HG03159 (cell line): Measurements from ENCODE around the gene YEATS4.

Source experiments
- ATAC-seq: cut with Tn5 transposase; IDR thresholded peaks from one replicate; pipeline ENCODE4 v1.9.1; 2021; ENCODE audit warnings: mild to moderate bottlenecking, moderate library complexity; ENCODE audit not compliant: unreplicated experiment

Gene YEATS4

DNA sequence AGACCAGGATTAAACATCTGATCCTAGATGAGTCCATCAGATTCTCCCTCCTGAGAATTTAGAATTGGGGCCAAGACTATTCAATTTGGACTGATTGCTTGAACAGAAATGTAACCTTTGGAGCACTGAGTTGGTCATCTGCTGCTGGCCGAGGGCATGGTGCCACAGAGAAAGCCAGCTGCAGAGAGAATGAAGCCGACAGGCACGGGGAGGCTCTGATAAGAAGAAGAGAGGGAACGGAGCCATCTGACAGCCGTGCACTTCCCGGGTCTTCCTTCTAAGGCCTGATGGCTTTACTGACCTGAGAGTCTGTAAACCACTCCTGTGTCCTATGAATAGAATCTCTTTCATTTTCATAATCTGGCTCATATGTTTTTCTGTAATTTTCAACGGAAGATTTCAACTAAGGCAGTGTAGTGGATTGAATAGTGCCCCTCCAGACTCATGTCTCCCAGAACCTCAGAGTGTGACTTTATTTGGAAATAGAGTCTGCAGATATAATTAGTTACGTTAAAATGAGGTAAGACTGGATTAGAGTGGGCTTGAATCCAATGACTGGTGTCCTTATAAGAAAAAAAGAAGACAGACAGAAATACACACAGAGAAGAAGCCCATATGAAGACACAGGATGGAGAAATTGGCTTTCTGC, 71.5 kb downstream of the YEATS4 start:
- no peak for ATAC-seq

DNA sequence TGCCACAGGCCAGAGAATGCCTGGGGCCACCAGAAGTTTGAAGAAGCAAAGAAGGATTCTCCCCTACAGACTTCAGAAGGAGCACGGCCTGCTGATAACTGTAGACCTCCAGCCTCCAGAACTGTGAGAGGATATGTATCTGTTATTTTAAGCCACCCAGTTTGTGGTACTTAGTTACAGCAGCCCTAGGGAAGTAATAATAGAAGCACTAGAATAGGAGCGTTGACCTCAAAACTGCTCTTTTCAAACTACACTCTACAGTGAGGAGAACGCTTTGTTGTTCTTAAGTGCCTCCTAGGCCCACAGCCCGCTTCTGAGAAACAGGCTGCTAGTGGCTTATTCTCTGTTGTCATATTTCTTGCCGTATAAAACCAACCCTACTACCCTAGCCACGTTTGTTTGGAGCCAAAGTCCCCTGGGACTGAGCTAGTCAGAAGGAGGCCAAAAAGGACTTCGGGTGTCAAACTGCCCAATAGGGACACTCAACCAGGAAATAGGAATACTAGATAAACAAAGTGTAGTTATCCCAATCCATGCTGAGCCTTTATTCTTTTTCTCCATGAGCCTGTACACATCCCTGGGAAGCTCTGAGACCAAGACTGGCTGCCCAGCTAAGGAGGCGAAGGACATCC, 72.2 kb downstream of the YEATS4 start:
- ATAC-seq = no peak

DNA sequence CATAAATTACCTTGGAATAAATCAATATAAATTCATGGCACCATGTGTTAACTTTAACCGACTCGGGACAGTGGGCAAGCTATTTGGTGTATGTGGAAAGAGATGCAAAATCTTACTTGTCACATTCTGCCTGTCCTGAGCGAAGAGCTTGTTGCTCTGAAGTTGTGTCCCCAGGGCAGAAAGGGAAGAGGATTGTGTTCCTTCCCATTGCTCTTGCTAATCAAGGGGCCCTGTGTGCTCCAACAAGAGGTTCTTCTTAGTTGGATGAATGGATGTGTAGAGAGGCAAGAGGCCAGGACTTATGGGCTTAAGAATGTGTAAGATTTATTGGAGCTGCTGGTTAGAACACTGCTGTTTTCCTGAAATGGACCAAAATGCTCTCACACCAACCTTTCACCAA, 74.1 kb downstream of the YEATS4 start:
- ATAC-seq = no peak

DNA sequence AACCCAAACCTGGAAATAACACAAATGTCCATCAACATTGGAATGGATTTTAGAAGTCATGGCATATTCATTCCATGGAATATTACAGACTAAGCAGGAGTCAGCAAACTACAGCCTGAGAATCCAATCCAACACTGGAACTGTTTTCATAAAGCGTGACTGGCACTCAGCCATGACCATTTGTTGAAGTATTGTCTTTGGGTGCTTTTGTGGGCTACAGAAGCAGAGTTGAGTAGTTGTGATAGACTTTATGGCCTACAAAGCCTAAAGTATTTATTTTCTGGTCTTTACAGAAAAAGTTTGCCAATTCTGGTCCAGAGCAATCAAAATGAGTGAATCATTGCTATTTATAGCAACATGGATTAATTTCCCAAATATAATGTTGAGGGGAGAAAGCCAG, 76.1 kb downstream of the YEATS4 start:
- ATAC-seq = no peak

DNA sequence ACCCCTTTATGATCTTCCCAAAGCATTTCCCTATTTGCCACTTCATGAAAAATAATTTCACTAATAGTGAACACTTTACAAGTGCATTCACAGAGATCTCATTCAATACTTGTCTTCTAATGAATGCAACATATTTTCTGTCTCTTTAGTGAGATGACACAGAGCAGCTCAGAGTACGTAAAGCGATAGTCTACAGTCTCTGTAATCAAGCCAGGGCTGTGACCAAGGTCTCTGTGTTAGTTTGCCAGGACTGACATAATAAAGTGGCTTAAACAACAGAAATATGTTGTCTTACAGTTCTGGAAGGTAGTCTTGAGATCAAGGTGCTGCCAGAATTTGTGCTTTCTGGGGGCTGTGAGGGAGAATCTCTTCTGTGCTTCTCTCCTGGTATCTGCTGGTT, 77.5 kb downstream of the YEATS4 start:
- ATAC-seq = no peak

DNA sequence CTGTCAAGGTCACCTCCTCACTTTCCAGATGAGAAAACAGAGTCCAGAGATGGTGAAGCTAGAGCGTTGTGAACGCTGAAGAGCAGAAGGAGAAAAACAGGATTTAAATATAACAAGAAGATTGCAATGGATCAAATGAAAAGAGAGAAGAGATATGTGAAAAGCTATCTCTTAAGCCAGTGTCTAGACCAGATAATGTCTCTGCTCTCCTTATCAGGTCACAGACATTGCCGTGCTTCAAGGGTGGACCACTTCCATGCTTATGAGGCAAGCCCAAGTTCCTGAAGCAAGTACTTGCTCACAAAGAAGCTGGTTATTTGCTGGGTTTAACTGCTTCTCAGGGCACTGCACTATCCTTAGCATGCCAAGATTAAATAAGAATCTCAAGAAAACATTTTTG, 79.0 kb downstream of the YEATS4 start:
- no peak for ATAC-seq

DNA sequence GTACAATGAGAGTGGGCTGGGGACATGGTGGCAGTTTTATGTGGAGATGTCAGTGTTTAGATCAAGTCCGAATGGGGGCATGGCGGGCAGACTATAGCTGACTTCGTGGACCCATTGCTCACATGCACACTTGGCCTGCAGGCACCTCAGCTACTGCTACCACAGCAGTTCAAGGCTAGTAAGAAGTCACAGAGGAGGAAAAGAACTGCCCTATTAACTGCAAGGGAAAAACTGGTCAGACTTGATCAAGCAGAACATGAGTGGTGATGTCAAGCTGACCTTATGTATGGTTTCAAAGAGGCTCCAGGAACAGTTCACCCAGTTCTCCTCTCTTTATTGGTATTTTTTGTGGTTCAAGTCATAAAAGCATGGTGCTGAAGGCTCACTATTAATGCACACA, 80.5 kb downstream of the YEATS4 start:
- no peak for ATAC-seq
